ENCODE data around the gene UBQLN4. TPM values are rescaled to one million over a fixed set of nuclear protein-coding genes. Genes with fewer than 3 reads are reported as not detected.

The UBQLN4 gene
- total RNA-seq, 1 donor from 2014 or later, result 43.7 TPM

- peak overlapping the region; percentile 99 for H3K27ac ChIP-seq
- peak overlapping the region; percentile 94 for H3K9ac ChIP-seq
Observed at GRCh38 chr1:156080863-156081179, 27.2 kb upstream of the UBQLN4 start.

GRCh38 chr1:156080241-156080862 is 26.8 kb upstream of the UBQLN4 start:
- Histone ChIP-seq H2AFZ (replicated peaks) (no peak overlapping the region), H3K9ac (peak overlapping the region; percentile 94), H3K79me2 (ENCODE audit: low read depth) (peaks cover 93% of the 10 kb centered on the region), H4K20me1 (ENCODE audit: low read depth) (peaks cover 81% of the 10 kb centered on the region), H3K4me1 (peaks cover 61% of the 10 kb centered on the region), H3K4me3 (peak overlapping the region; percentile 99), H3K27me3 (no peaks in the 10 kb centered on the region), H3K27ac (peak overlapping the region; percentile 99), H3K9me3 (ENCODE audit: low read depth) (no peaks in the 10 kb centered on the region), H3K4me2 (peak overlapping the region; percentile 97), H3F3A (ENCODE audit: low read depth) (peaks cover 94% of the 10 kb centered on the region), H3K36me3 (no peaks in the 10 kb centered on the region)
- peak overlapping the region; percentile 99 for H3K27ac Mint-ChIP-seq
- peaks cover 67% of the 10 kb centered on the region for H3K4me1 Mint-ChIP-seq
- DNase-seq (ENCODE audit: low spot score), result peak; percentile 67
- TF ChIP-seq EZH2phosphoT487 (IDR thresholded peaks at IDR 0.05) (no peak), EZH2 (IDR thresholded peaks at IDR 0.05) (no peak)
- TF ChIP-seq, protein P1, sequence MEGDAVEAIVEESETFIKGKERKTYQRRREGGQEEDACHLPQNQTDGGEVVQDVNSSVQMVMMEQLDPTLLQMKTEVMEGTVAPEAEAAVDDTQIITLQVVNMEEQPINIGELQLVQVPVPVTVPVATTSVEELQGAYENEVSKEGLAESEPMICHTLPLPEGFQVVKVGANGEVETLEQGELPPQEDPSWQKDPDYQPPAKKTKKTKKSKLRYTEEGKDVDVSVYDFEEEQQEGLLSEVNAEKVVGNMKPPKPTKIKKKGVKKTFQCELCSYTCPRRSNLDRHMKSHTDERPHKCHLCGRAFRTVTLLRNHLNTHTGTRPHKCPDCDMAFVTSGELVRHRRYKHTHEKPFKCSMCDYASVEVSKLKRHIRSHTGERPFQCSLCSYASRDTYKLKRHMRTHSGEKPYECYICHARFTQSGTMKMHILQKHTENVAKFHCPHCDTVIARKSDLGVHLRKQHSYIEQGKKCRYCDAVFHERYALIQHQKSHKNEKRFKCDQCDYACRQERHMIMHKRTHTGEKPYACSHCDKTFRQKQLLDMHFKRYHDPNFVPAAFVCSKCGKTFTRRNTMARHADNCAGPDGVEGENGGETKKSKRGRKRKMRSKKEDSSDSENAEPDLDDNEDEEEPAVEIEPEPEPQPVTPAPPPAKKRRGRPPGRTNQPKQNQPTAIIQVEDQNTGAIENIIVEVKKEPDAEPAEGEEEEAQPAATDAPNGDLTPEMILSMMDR (IDR thresholded peaks at IDR 0.05), result no peak
- H3K9me3 Mint-ChIP-seq, result no peaks in the 10 kb centered on the region
- peaks cover 9% of the 10 kb centered on the region for H3K27me3 Mint-ChIP-seq (ENCODE audit: insufficient read depth, low read depth)
- H3K36me3 Mint-ChIP-seq, result peaks cover 27% of the 10 kb centered on the region
- H3K4me3 Mint-ChIP-seq, result peak overlapping the region; percentile 99

More at GRCh38 chr1:156080863-156081179, 27.2 kb upstream of the UBQLN4 start:
- peaks cover 61% of the 10 kb centered on the region for H3K4me1 ChIP-seq
- H3K9me3 ChIP-seq (ENCODE audit: low read depth), result no peaks in the 10 kb centered on the region
- TF ChIP-seq, protein P1 (IDR thresholded peaks at IDR 0.05), result no peak
- TF ChIP-seq EZH2phosphoT487 (IDR thresholded peaks at IDR 0.05) (no peak), EZH2 (IDR thresholded peaks at IDR 0.05) (no peak)
- peaks cover 81% of the 10 kb centered on the region for H4K20me1 ChIP-seq (ENCODE audit: low read depth)
- Mint-ChIP-seq H3K27ac (peak overlapping the region; percentile 99), H3K4me3 (peak overlapping the region; percentile 99), H3K27me3 (ENCODE audit: insufficient read depth, low read depth) (peaks cover 9% of the 10 kb centered on the region), H3K36me3 (peaks cover 22% of the 10 kb centered on the region), H3K4me1 (peaks cover 67% of the 10 kb centered on the region), H3K9me3 (no peaks in the 10 kb centered on the region)
- DNase-seq (ENCODE audit: low spot score), result peak; percentile 47
- H3K4me2 ChIP-seq, result peak overlapping the region; percentile 97
- H3K36me3 ChIP-seq, result no peaks in the 10 kb centered on the region
- peak overlapping the region; percentile 99 for H3K4me3 ChIP-seq
- peaks cover 94% of the 10 kb centered on the region for H3F3A ChIP-seq (ENCODE audit: low read depth)
- no peak overlapping the region for H2AFZ ChIP-seq (replicated peaks)
- peaks cover 93% of the 10 kb centered on the region for H3K79me2 ChIP-seq (ENCODE audit: low read depth)
- no peaks in the 10 kb centered on the region for H3K27me3 ChIP-seq

- Mint-ChIP-seq H3K4me3 (peak overlapping the region; percentile 99), H3K27me3 (ENCODE audit: insufficient read depth, low read depth) (peaks cover 9% of the 10 kb centered on the region), H3K27ac (peak overlapping the region; percentile 57), H3K9me3 (no peaks in the 10 kb centered on the region), H3K36me3 (peaks cover 31% of the 10 kb centered on the region), H3K4me1 (peaks cover 67% of the 10 kb centered on the region)
- Histone ChIP-seq H3K9ac (peak overlapping the region; percentile 94), H3K79me2 (ENCODE audit: low read depth) (peaks cover 93% of the 10 kb centered on the region), H3K36me3 (no peaks in the 10 kb centered on the region), H3K4me2 (peak overlapping the region; percentile 97), H4K20me1 (ENCODE audit: low read depth) (peaks cover 81% of the 10 kb centered on the region), H3F3A (ENCODE audit: low read depth) (peaks cover 94% of the 10 kb centered on the region), H3K4me1 (peaks cover 61% of the 10 kb centered on the region), H3K4me3 (peak overlapping the region; percentile 99), H3K27me3 (no peaks in the 10 kb centered on the region), H2AFZ (replicated peaks) (no peak overlapping the region), H3K9me3 (ENCODE audit: low read depth) (no peaks in the 10 kb centered on the region), H3K27ac (no peak overlapping the region)
- DNase-seq (ENCODE audit: low spot score), result no peak
- TF ChIP-seq EZH2 (IDR thresholded peaks at IDR 0.05), result no peak
Observed at GRCh38 chr1:156079762-156080161, 26.2 kb upstream of the UBQLN4 start.

- Histone ChIP-seq H3K79me2 (ENCODE audit: low read depth) (peaks cover 93% of the 10 kb centered on the region), H4K20me1 (ENCODE audit: low read depth) (peaks cover 80% of the 10 kb centered on the region), H3K4me3 (peak overlapping the region; percentile 99), H3F3A (ENCODE audit: low read depth) (peaks cover 94% of the 10 kb centered on the region), H3K9me3 (ENCODE audit: low read depth) (no peaks in the 10 kb centered on the region), H3K4me1 (peaks cover 60% of the 10 kb centered on the region), H3K27ac (peak overlapping the region; percentile 76), H3K27me3 (no peaks in the 10 kb centered on the region), H3K36me3 (no peaks in the 10 kb centered on the region), H3K4me2 (peak overlapping the region; percentile 97), H3K9ac (peak overlapping the region; percentile 40), H2AFZ (replicated peaks) (no peak overlapping the region)
- peaks cover 29% of the 10 kb centered on the region for H3K36me3 Mint-ChIP-seq
- H3K4me1 Mint-ChIP-seq, result peaks cover 65% of the 10 kb centered on the region
- no peaks in the 10 kb centered on the region for H3K9me3 Mint-ChIP-seq
- TF ChIP-seq, protein P1 (IDR thresholded peaks at IDR 0.05), result no peak
- TF ChIP-seq EZH2phosphoT487 (IDR thresholded peaks at IDR 0.05) (no peak), EZH2 (IDR thresholded peaks at IDR 0.05) (no peak)
- peaks cover 7% of the 10 kb centered on the region for H3K27me3 Mint-ChIP-seq (ENCODE audit: insufficient read depth, low read depth)
- H3K4me3 Mint-ChIP-seq, result peak overlapping the region; percentile 99
- no peak for DNase-seq (ENCODE audit: low spot score)
- peak overlapping the region; percentile 1 for H3K27ac Mint-ChIP-seq
Observed at GRCh38 chr1:156078728-156079127, 25.1 kb upstream of the UBQLN4 start.
